PC-3 (cell line): ENCODE measurements around the gene HOXD12. TPM values are rescaled to one million over a fixed set of nuclear protein-coding genes. Genes with fewer than 3 reads are reported as not detected.

ENCODE experiments used
- ATAC-seq: fragments of 200-7000 bp; cut with Tn5 transposase; 2 replicates; pipeline ENCODE4 v1.9.1; 2020; ENCODE audit warnings: mild to moderate bottlenecking, moderate library complexity
- BruUV-seq: library from RNA; stranded (reverse); fragments of 400-500 nt; replicated peaks from 2 replicates; lab custom pipeline; 2021; lab: Mats Ljungman, UMichigan
- CTCF ChIA-PET: fragments of 300-600 bp; sonication (Branson Sonifier 250); formaldehyde crosslinking; loops from one replicate; lab custom pipeline; 2022; ENCODE audit warnings: antibody characterized with exemption; lab: Charles Lee
- POLR2A ChIA-PET: fragments of 300-600 bp; sonication (Branson Sonifier 250); formaldehyde crosslinking; loops from one replicate; lab custom pipeline; 2022; ENCODE audit warnings: antibody characterized with exemption; ENCODE audit not compliant: unreplicated experiment; lab: Charles Lee
- DNase-seq: peaks from one replicate; pipeline ENCODE4 v3.0.0-alpha.2; 2015
- H2AFZ ChIP-seq: fragments of 300-600 bp; sonication (generic); 2 replicates; pipeline ENCODE4 v1.6.0; 2016; ENCODE audit warnings: antibody characterized with exemption, low read length
- H3F3A ChIP-seq: fragments of 300-600 bp; sonication (generic); one replicate; pipeline ENCODE4 v1.6.0; 2017; ENCODE audit warnings: antibody characterized with exemption, low read length, control low read depth, mild to moderate bottlenecking; ENCODE audit not compliant: unreplicated experiment
- H3K27ac ChIP-seq: fragments of 300-600 bp; sonication (generic); 2 replicates; pipeline ENCODE4 v1.5.1; 2016; ENCODE audit warnings: mild to moderate bottlenecking, low read length
- H3K27me3 ChIP-seq: fragments of 300-600 bp; sonication (generic); 2 replicates; pipeline ENCODE4 v1.6.1; 2016; ENCODE audit warnings: low read length, mixed read lengths
- H3K36me3 ChIP-seq: fragments of 300-600 bp; sonication (generic); 2 replicates; pipeline ENCODE4 v1.6.1; 2016; ENCODE audit warnings: low read depth, mixed run types, low read length, mixed read lengths
- H3K4me1 ChIP-seq: fragments of 300-600 bp; sonication (generic); 2 replicates; pipeline ENCODE4 v1.5.1; 2016; ENCODE audit warnings: low read length; ENCODE audit not compliant: insufficient read depth
- H3K4me2 ChIP-seq: fragments of 300-600 bp; sonication (generic); 2 replicates; pipeline ENCODE4 v1.6.0; 2016; ENCODE audit warnings: low read length
- H3K4me3 ChIP-seq: fragments of 300-600 bp; sonication (generic); 2 replicates; pipeline ENCODE4 v1.5.1; 2016; ENCODE audit warnings: mild to moderate bottlenecking, low read length, mixed read lengths
- H3K79me2 ChIP-seq: fragments of 300-600 bp; sonication (generic); 2 replicates; pipeline ENCODE4 v1.6.1; 2017; ENCODE audit warnings: low read length, mixed read lengths
- H3K9ac ChIP-seq: fragments of 300-600 bp; sonication (generic); 2 replicates; pipeline ENCODE4 v1.6.0; 2016; ENCODE audit warnings: mild to moderate bottlenecking, low read length
- H3K9me2 ChIP-seq: fragments of 300-600 bp; sonication (generic); replicated peaks from 2 replicates; pipeline ENCODE4 v1.6.1; 2016; ENCODE audit warnings: mixed run types, low read length, mixed read lengths
- H3K9me3 ChIP-seq: fragments of 300-600 bp; sonication (generic); 2 replicates; pipeline ENCODE4 v1.6.1; 2016; ENCODE audit warnings: low read length, mixed read lengths
- H4K20me1 ChIP-seq: fragments of 300-600 bp; sonication (generic); 2 replicates; pipeline ENCODE4 v1.6.1; 2016; ENCODE audit warnings: low read length, mixed read lengths
- EZH2 ChIP-seq: fragments of 300-600 bp; sonication (generic); IDR thresholded peaks from one replicate; pipeline ENCODE4 v1.6.1; 2017; ENCODE audit warnings: antibody characterized with exemption, mild to moderate bottlenecking, low read length; ENCODE audit not compliant: unreplicated experiment
- EZH2phosphoT487 ChIP-seq: fragments of 300-600 bp; sonication (generic); IDR thresholded peaks from 2 replicates; pipeline ENCODE4 v1.6.1; 2018; ENCODE audit warnings: mild to moderate bottlenecking, antibody characterized with exemption, low read length, borderline replicate concordance
- intact Hi-C: fragments of 100-400 bp; cut with micrococcal nuclease; formaldehyde crosslinking; loops from 2 replicates; pipeline ENCODE4 v1.9.0; 2023
- total RNA-seq: library from RNA; depleted of rRNA; stranded (reverse); fragments of >200 nt; gene quantifications from 2 replicates; pipeline ENCODE4 v1.2.3, GENCODE V29; 2014
- TF ChIP-seq, protein P1 (sequence below): fragments of 300-600 bp; sonication (generic); conservative IDR thresholded peaks from 2 replicates; pipeline ENCODE4 v1.5.1; 2017; ENCODE audit warnings: antibody characterized with exemption, low read depth, mild to moderate bottlenecking, low read length

HOXD12 gene
- total RNA-seq, 1 experiment from 2014 or later = not detected

DNA sequence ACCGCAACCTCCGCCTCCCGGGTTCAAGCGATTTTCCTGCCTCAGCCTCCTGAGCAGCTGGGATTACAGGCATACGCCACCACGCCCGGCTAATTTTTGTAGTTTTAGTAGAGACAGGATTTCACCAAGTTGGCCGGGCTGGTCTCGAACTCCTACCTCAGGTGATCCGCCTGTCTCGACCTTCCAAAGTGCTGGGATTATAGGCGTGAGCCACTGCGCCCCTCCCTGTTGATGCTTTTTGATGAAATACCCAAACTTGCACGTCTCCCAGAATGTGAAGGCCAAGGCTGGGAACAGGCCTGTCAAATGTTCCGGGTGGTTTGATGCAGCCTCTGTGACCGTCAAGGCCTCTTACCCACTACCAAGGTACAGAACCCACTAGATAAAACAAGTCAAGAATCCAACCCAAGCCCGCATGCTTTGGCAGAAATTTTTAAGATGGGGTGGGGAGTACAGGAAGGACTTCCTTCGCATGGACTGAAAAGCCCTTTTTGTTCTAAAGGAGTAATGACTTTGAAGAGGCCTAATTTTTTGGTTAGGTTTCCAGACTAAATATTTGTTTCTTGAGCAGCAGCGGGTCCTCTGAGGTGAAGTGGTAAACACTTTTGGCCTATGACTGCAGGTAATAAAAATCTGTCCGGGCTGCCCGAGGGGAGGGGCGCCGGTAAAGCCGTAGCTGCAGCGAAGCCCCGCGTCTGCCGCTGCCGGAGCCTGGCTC, 12.1 kb upstream of the HOXD12 start:
- peaks cover 12% of the 10 kb centered on the region for H3K4me1 ChIP-seq
- H3F3A ChIP-seq = no peaks in the 10 kb centered on the region
- H3K27me3 ChIP-seq = peaks cover 60% of the 10 kb centered on the region
- intact Hi-C loops = loop anchor here (2.0 to 5.0 kb wide), 3 partner anchors 85 to 721 kb away; partner anchors contain the start of gene LNPK
- ChIA-PET POLR2A (no interaction called here), CTCF (interaction anchor here (0.6 to 1.4 kb wide), 4 partner anchors 9 to 500 kb away, joined by 3 to 7 read pairs (median 5); no protein-coding TSS in a partner anchor)
- no peaks in the 10 kb centered on the region for H4K20me1 ChIP-seq
- H3K27ac ChIP-seq = no peak overlapping the region
- BruUV-seq = no TSS peak
- H3K79me2 ChIP-seq = no peaks in the 10 kb centered on the region
- no peaks in the 10 kb centered on the region for H3K9me3 ChIP-seq
- DNase-seq (no peak), ATAC-seq (no peak)
- H3K36me3 ChIP-seq = no peaks in the 10 kb centered on the region
- H3K4me3 ChIP-seq = peak overlapping the region; percentile 72
- H3K9ac ChIP-seq = no peak overlapping the region
- H3K4me2 ChIP-seq = peak overlapping the region; percentile 98
- TF ChIP-seq EZH2phosphoT487 (no peak), EZH2 (no peak)
- TF ChIP-seq, protein P1, sequence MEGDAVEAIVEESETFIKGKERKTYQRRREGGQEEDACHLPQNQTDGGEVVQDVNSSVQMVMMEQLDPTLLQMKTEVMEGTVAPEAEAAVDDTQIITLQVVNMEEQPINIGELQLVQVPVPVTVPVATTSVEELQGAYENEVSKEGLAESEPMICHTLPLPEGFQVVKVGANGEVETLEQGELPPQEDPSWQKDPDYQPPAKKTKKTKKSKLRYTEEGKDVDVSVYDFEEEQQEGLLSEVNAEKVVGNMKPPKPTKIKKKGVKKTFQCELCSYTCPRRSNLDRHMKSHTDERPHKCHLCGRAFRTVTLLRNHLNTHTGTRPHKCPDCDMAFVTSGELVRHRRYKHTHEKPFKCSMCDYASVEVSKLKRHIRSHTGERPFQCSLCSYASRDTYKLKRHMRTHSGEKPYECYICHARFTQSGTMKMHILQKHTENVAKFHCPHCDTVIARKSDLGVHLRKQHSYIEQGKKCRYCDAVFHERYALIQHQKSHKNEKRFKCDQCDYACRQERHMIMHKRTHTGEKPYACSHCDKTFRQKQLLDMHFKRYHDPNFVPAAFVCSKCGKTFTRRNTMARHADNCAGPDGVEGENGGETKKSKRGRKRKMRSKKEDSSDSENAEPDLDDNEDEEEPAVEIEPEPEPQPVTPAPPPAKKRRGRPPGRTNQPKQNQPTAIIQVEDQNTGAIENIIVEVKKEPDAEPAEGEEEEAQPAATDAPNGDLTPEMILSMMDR = no peak
- H3K9me2 ChIP-seq = no peaks in the 10 kb centered on the region
- peak overlapping the region; percentile 95 for H2AFZ ChIP-seq

DNA sequence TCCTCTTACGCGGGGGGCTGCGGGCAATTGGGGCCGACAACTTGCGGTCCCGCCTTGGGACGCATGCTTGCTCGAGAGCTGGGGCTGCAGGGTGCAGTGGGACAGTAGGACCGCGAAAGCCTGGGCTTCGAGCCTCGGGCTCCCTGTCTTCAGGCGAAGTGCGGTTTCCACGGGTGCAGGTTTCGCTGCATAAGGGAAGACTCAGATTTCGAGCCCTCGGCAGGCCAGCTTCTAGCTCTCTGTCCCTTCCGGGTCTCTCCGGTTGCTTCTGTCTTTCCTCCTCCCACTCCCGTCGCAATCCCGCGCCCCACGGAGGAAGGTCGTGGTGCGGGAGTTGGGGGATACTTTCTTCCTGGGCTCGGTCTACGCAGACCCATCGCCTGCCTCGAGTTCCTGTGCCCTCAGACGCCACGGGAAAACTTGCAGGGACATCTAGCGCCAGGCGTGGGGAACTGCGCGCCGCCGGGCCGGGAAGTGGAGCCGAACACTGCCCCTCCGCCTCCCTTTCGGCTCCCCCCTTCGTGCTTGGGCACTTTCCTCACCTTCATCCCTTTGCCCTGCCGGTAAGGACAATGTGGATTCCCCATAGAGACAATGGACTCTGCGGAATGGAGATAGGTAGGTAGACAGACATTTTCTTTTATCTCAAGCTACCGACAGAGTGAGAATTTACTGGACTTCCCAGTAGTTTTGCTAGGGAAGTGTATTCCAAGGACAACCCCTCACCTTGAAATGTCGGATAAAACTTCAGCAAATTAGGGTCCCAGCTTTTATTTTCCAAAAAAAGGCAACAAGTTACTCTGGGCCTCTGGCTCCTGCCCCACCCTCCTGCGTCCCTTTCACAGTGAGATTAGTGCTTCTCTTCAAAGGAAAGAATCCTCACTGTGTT, 11.3 kb upstream of the HOXD12 start:
- no peaks in the 10 kb centered on the region for H3F3A ChIP-seq
- POLR2A ChIA-PET = no interaction called here
- DNase-seq (peak; percentile 61), ATAC-seq (peak; percentile 82)
- H3K9me3 ChIP-seq = no peaks in the 10 kb centered on the region
- H3K79me2 ChIP-seq = no peaks in the 10 kb centered on the region
- H3K9ac ChIP-seq = 0 out of 2 replicates have a peak overlapping the region, but pooled peaks have one; percentile 16
- no peak overlapping the region for H3K27ac ChIP-seq
- peaks cover 60% of the 10 kb centered on the region for H3K27me3 ChIP-seq
- peaks cover 12% of the 10 kb centered on the region for H3K4me1 ChIP-seq
- peak overlapping the region; percentile 98 for H3K4me2 ChIP-seq
- CTCF ChIA-PET = interaction anchor here (0.6 to 1.4 kb wide), 6 partner anchors 8 to 501 kb away, joined by 3 to 7 read pairs (median 4); no protein-coding TSS in a partner anchor
- peak overlapping the region; percentile 72 for H3K4me3 ChIP-seq
- H3K36me3 ChIP-seq = no peaks in the 10 kb centered on the region
- no peaks in the 10 kb centered on the region for H4K20me1 ChIP-seq
- peak overlapping the region; percentile 95 for H2AFZ ChIP-seq
- no peak for TF ChIP-seq EZH2
- peak; percentile 36; the same call in 1 of the 2 replicates for TF ChIP-seq EZH2phosphoT487
- TF ChIP-seq, protein P1 = peak; percentile 81
- intact Hi-C loops = loop anchor here (5.0 kb wide), 2 partner anchors 86 to 246 kb away; partner anchors contain the start of gene LNPK
- no peaks in the 10 kb centered on the region for H3K9me2 ChIP-seq
- no TSS peak for BruUV-seq
